Measurements from ENCODE around the gene GAB1. TPM values are rescaled to one million over a fixed set of nuclear protein-coding genes. Genes with fewer than 3 reads are reported as not detected.

GAB1 gene
- total RNA-seq, 1 donor from 2014 or later: 63.3 TPM

DNA sequence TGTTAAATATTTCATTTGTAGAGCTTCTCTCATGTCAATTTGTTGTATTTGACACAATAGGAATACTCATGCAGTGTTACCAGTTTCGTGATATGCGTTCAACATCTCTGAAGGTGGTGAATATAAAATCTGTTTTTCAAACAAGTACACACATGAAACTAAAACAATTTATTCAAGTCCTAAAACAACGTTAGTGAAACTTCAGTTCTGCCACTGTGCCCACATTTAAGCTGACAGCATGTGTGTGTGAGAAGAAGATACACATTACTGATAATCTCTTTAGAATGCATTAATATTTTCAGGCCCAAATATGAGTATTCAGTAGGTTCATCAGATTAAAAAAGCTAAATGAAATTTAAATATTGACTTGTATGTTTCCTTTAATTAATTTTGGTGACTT, 21.7 kb downstream of the GAB1 start:
- Histone ChIP-seq H3K4me1 (peaks cover 90% of the 10 kb centered on the region), H3K27ac (peak overlapping the region; percentile 68), H3K36me3 (no peaks in the 10 kb centered on the region), H3K9me3 (no peaks in the 10 kb centered on the region), H3K27me3 (ENCODE audit: low read depth) (no peaks in the 10 kb centered on the region), H3K4me3 (no peak overlapping the region)
- DNase-seq (no peak), ATAC-seq (no peak)
- intact Hi-C loops (cut with DNase I): no loop called here
- no peak for TF ChIP-seq CTCF (IDR thresholded peaks at IDR 0.05)

- intact Hi-C loops (cut with DNase I): no loop called here
- H3K4me1 ChIP-seq: peaks cover 85% of the 10 kb centered on the region
Measured at GRCh38 chr4:143358923-143359643, 22.4 kb downstream of the GAB1 start.

GRCh38 chr4:143359644-143360193, 23.0 kb downstream of the GAB1 start:
- ATAC-seq: no peak

More at GRCh38 chr4:143358923-143359643, 22.4 kb downstream of the GAB1 start:
- Histone ChIP-seq H3K4me3 (peak overlapping the region; percentile 4), H3K36me3 (no peaks in the 10 kb centered on the region), H3K9me3 (no peaks in the 10 kb centered on the region), H3K27me3 (ENCODE audit: low read depth) (no peaks in the 10 kb centered on the region), H3K27ac (peak overlapping the region; percentile 68)
- DNase-seq (peak; percentile 70), ATAC-seq (peak; percentile 94 to 95)
- TF ChIP-seq CTCF (IDR thresholded peaks at IDR 0.05): no peak

GRCh38 chr4:143360838-143361625, 24.4 kb downstream of the GAB1 start:
- no peaks in the 10 kb centered on the region for H3K27me3 ChIP-seq (ENCODE audit: low read depth)
- H3K9me3 ChIP-seq: no peaks in the 10 kb centered on the region
- H3K36me3 ChIP-seq: no peaks in the 10 kb centered on the region
- intact Hi-C loops (cut with DNase I): no loop called here
- TF ChIP-seq CTCF (IDR thresholded peaks at IDR 0.05): no peak
- H3K4me1 ChIP-seq: peaks cover 66% of the 10 kb centered on the region
- ATAC-seq (no peak), DNase-seq (no peak)
- no peak overlapping the region for H3K4me3 ChIP-seq
- H3K27ac ChIP-seq: peak overlapping the region; percentile 68

More at GRCh38 chr4:143359644-143360193, 23.0 kb downstream of the GAB1 start:
- no peak overlapping the region for H3K4me3 ChIP-seq
- H3K27ac ChIP-seq: peak overlapping the region; percentile 68
- no peaks in the 10 kb centered on the region for H3K9me3 ChIP-seq
- TF ChIP-seq CTCF (IDR thresholded peaks at IDR 0.05): no peak
- H3K36me3 ChIP-seq: no peaks in the 10 kb centered on the region
- intact Hi-C loops (cut with DNase I): no loop called here
- H3K4me1 ChIP-seq: peaks cover 80% of the 10 kb centered on the region
- DNase-seq: no peak
- no peaks in the 10 kb centered on the region for H3K27me3 ChIP-seq (ENCODE audit: low read depth)

GRCh38 chr4:143362349-143363046, 25.8 kb downstream of the GAB1 start:
- intact Hi-C loops (cut with DNase I): no loop called here
- Histone ChIP-seq H3K9me3 (no peaks in the 10 kb centered on the region), H3K27me3 (ENCODE audit: low read depth) (no peaks in the 10 kb centered on the region), H3K4me1 (peaks cover 53% of the 10 kb centered on the region), H3K4me3 (no peak overlapping the region), H3K27ac (no peak overlapping the region), H3K36me3 (no peaks in the 10 kb centered on the region)
- DNase-seq (no peak), ATAC-seq (no peak)
- no peak for TF ChIP-seq CTCF (IDR thresholded peaks at IDR 0.05)

Data from lower lobe of right lung (tissue), 2 donors.